Fibroblast of pulmonary artery (primary cell): Measurements from ENCODE around the gene COA4.

Experiments used
- DNase-seq: peaks from one replicate; pipeline ENCODE4 v3.0.0-alpha.2; 2010; ENCODE audit warnings: low read depth
- H3K4me3 ChIP-seq: replicated peaks from 2 replicates; pipeline ENCODE4 v1.5.1; 2011; ENCODE audit warnings: low read depth, mild to moderate bottlenecking, control low read depth, low read length, moderate library complexity
- TF ChIP-seq, protein P1 (sequence below): IDR thresholded peaks from 2 replicates; pipeline ENCODE4 v1.5.1; 2011; ENCODE audit warnings: mild to moderate bottlenecking, control low read depth, low read length, inconsistent platforms; ENCODE audit errors: missing control alignments

Gene COA4

GRCh38 chr11:73876424-73877310 is at the start of gene COA4, which contains the start of gene PAAF1:
Gene COA4, minus strand, starts transcription at chr11:73876846. Its CDS starts 3,468 bp downstream, at chr11:73873378.
Gene PAAF1, plus strand, starts transcription at chr11:73876999. Its CDS starts 23 bp downstream, at chr11:73877022.
- TF ChIP-seq, protein P1, sequence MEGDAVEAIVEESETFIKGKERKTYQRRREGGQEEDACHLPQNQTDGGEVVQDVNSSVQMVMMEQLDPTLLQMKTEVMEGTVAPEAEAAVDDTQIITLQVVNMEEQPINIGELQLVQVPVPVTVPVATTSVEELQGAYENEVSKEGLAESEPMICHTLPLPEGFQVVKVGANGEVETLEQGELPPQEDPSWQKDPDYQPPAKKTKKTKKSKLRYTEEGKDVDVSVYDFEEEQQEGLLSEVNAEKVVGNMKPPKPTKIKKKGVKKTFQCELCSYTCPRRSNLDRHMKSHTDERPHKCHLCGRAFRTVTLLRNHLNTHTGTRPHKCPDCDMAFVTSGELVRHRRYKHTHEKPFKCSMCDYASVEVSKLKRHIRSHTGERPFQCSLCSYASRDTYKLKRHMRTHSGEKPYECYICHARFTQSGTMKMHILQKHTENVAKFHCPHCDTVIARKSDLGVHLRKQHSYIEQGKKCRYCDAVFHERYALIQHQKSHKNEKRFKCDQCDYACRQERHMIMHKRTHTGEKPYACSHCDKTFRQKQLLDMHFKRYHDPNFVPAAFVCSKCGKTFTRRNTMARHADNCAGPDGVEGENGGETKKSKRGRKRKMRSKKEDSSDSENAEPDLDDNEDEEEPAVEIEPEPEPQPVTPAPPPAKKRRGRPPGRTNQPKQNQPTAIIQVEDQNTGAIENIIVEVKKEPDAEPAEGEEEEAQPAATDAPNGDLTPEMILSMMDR: no peak
- peak within 1 kb of the TSS; percentile 97 for H3K4me3 ChIP-seq
- peak; percentile 96 for DNase-seq

GRCh38 chr11:73921180-73921579 is 44.5 kb upstream of the COA4 start:
- DNase-seq: no peak
- H3K4me3 ChIP-seq: no peak overlapping the region
- TF ChIP-seq, protein P1: no peak

GRCh38 chr11:73916435-73916834 is 39.8 kb upstream of the COA4 start:
- H3K4me3 ChIP-seq: no peak overlapping the region
- peak; percentile 7 for DNase-seq
- TF ChIP-seq, protein P1: no peak

GRCh38 chr11:73914284-73914683 is 37.6 kb upstream of the COA4 start:
- no peak for DNase-seq
- no peak overlapping the region for H3K4me3 ChIP-seq
- TF ChIP-seq, protein P1: no peak

- H3K4me3 ChIP-seq: no peak overlapping the region
- TF ChIP-seq, protein P1: no peak
- no peak for DNase-seq
These were observed 36.8 kb upstream of the COA4 start for GRCh38 chr11:73913472-73913871.

DNA sequence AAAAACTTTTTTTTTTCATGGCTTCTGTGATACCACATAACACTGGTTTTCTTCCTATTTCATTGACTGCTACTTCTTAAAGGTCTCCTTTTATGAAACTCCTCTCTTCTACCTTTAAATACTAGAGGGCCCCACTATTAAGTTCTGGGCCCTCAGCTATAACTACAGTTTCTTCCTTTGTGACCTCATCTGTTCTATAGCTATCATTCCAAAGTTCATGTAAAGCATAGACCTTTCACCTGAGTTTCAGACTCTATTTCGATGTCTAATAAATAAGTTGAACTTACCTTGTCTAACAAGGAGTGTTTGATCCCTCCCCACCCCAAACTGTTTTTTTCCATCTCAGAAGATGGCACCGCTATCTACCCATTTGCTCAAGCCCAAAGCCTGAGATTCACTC is 35.4 kb upstream of the COA4 start:
- TF ChIP-seq, protein P1: no peak
- no peak overlapping the region for H3K4me3 ChIP-seq
- no peak for DNase-seq
